Lower leg skin (tissue), 4 donors: ENCODE results near the gene R3HDM2. TPM values are rescaled to one million over a fixed set of nuclear protein-coding genes. Genes with fewer than 3 reads are reported as not detected.
"Not testable (repeated sequence)": the region's sequence is repeated elsewhere in the genome, so short reads cannot be mapped to it uniquely, and the experiment has no call there.

Experiments
- DNase-seq, 2 donors: peaks; one replicate each; pipeline ENCODE4 v3.0.0-alpha.2; 2019; ENCODE audit warnings: low spot score in 2 of 2
- H3K4me3 ChIP-seq: fragments of 200-600 bp; sonication (generic); 2 replicates; pipeline ENCODE4 v1.5.1; 2017; ENCODE audit warnings: mild to moderate bottlenecking, low read depth; ENCODE audit not compliant: poor library complexity, severe bottlenecking
- CTCF ChIP-seq, 3 donors: fragments of 450-650 bp; IDR thresholded peaks; one replicate each; pipeline ENCODE4 v1.5.1; 2016; ENCODE audit warnings: antibody characterized with exemption in 3 of 3, mild to moderate bottlenecking in 3 of 3, moderate library complexity in 2 of 3
- POLR2A ChIP-seq, 2 donors: fragments of 450-650 bp; IDR thresholded peaks; one replicate each; pipeline ENCODE4 v1.6.1; 2016 to 2017; ENCODE audit warnings: antibody characterized with exemption in 2 of 2, mild to moderate bottlenecking in 1 of 2, moderate library complexity in 1 of 2
- WGBS, 2 donors: methylation state at CpG; one replicate each; pipeline ENCODE4 v1.1.5; 2018; 5-methylcytosine and 5-hydroxymethylcytosine counted together
- intact Hi-C: fragments of 100-400 bp; cut with DNase I; formaldehyde crosslinking; loops from one replicate; pipeline ENCODE4 v1.15.0; 2023; ENCODE audit warnings: low total_unique reads
- total RNA-seq, 4 donors: library from RNA; depleted of rRNA; stranded (reverse); fragments of >200 nt; gene quantifications; one replicate each; pipeline ENCODE4 v1.1.0, GENCODE V29; 2016

Gene R3HDM2
- total RNA-seq, 4 donors from 2014 or later: 37.2 to 64.6 (median 54.3) TPM

- peak; percentile 27 to 89 for DNase-seq
- WGBS, 2 donors: 1% methylated on average over 16 to 26 of the region's 74 CpGs
- TF ChIP-seq CTCF (IDR thresholded peaks at IDR 0.05) (no peak), POLR2A (IDR thresholded peaks at IDR 0.05) (no peak)
- intact Hi-C loops: no loop called here
- peak overlapping the region; percentile 45 for H3K4me3 ChIP-seq
Measured at GRCh38 chr12:57430112-57430930, 522 bp downstream of the R3HDM2 start.

GRCh38 chr12:57429473-57430111, 1.3 kb downstream of the R3HDM2 start:
- 24 to 25% methylated on average over 9 of the region's 9 CpGs for WGBS, 2 donors
- no peak for TF ChIP-seq POLR2A (IDR thresholded peaks at IDR 0.05)
- TF ChIP-seq CTCF (IDR thresholded peaks at IDR 0.05): no peak
- intact Hi-C loops: no loop called here
- H3K4me3 ChIP-seq: peak overlapping the region; percentile 45
- peak in 1 of 2 donors; percentile 56 for DNase-seq

- WGBS, 2 donors: 71 to 84% methylated on average over 6 of the region's 6 CpGs
Measured at GRCh38 chr12:57428965-57429364, 1.9 kb downstream of the R3HDM2 start.

GRCh38 chr12:57426948-57427347, 3.9 kb downstream of the R3HDM2 start:
- DNase-seq, H3K4me3 ChIP-seq, intact Hi-C loops: not testable (repeated sequence)
- 97 to 98% methylated on average over 10 of the region's 10 CpGs for WGBS, 2 donors

More at GRCh38 chr12:57428965-57429364, 1.9 kb downstream of the R3HDM2 start:
- peak in 1 of 2 donors; percentile 59 for DNase-seq
- H3K4me3 ChIP-seq: no peak overlapping the region
- intact Hi-C loops: no loop called here
- TF ChIP-seq CTCF (IDR thresholded peaks at IDR 0.05) (no peak), POLR2A (IDR thresholded peaks at IDR 0.05) (no peak)

GRCh38 chr12:57420482-57420881, 10.4 kb downstream of the R3HDM2 start:
- DNase-seq: no peak
- no peak for TF ChIP-seq POLR2A (IDR thresholded peaks at IDR 0.05)
- TF ChIP-seq CTCF (IDR thresholded peaks at IDR 0.05): no peak
- H3K4me3 ChIP-seq: no peak overlapping the region
- intact Hi-C loops: no loop called here
- 96 to 99% methylated on average over 5 of the region's 5 CpGs for WGBS, 2 donors

- no peak overlapping the region for H3K4me3 ChIP-seq
- no peak for TF ChIP-seq POLR2A (IDR thresholded peaks at IDR 0.05)
- no peak for TF ChIP-seq CTCF (IDR thresholded peaks at IDR 0.05)
- DNase-seq: no peak
- 95 to 97% methylated on average over 2 of the region's 2 CpGs for WGBS, 2 donors
- intact Hi-C loops: no loop called here
Measured at GRCh38 chr12:57419495-57419894, 11.3 kb downstream of the R3HDM2 start.
